GOT3 (cell line): ENCODE results near the gene CHST15.
A peak's percentile ranks its signal among the peaks of the same experiment; 100 is the strongest.

Source experiments
- DNase-seq: peaks from one replicate; lab custom pipeline; 2025; ENCODE audit warnings: mixed read lengths; lab: John Stamatoyannopoulos, UW

CHST15 gene

DNA sequence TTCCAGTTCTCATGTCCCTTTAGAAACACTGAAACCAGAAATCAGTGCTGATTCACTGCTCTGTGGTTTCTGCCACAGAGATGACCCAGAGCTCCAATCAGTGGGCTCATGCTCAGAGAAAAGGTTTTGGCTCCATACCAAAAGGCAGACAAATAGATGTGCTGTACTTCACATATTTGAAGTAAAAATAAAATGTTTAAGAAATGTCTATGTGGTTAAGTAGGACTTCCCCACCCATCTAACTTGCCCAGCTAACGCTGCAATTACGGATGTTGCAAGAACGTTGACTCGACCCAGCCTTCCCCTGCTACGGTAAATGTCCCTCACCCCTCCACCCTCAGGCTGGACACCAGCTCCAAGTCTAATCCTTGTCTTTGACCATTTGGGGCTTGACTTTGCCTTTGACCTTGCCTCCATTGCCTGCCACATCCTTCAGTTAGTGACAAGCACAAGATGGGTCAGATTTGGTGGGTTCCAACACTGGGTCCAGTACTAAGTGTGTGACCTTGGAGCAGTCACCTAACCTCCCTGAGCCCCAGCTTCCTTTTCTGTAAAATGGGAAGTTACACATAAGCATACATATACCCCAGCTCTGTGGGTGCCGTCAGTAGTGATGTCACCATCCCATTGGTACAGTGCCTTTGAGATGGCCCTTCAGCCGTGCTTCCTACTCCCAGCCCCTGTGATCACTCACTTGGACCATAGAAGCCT is 95.8 kb downstream of the CHST15 start:
- peak; percentile 68 for DNase-seq

DNA sequence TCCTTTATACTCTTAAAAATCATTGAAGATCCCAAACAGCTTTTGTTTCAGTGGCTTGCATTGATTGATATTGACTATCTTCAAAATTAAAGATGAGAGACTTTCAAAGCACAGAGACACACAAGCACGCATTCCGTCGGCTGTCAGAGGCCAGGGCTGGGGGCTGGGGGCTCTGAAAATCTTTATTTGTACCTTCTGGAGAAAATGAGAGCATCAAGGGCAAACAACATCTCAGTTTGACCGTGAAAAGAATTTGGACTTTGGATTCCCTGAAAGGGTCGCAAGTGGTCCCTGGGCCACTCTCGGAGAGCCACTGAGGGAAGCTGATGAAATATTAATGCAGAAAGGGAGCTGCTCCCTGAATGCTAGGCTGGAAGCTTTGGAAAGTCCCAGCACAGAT is 96.4 kb downstream of the CHST15 start:
- no peak for DNase-seq

DNA sequence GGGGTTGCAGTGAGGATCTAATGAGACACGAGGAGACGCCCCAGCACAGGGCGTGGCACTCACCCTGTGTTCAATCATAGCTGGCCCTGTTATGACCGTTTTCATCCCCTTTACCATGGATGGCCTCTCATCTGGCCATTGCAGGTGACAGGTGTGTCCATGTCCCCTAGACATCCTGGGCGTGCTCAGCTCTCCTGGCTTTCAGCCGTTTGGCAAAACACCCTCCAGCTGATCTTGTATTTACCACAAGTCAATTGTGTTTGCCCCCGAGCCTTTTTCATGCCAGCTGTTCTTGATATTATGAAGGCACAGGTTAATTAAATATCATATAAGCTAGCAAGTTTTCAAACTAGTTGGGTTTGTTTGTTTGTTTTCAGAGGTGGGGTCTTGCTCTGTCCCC is 97.1 kb downstream of the CHST15 start:
- no peak for DNase-seq

DNA sequence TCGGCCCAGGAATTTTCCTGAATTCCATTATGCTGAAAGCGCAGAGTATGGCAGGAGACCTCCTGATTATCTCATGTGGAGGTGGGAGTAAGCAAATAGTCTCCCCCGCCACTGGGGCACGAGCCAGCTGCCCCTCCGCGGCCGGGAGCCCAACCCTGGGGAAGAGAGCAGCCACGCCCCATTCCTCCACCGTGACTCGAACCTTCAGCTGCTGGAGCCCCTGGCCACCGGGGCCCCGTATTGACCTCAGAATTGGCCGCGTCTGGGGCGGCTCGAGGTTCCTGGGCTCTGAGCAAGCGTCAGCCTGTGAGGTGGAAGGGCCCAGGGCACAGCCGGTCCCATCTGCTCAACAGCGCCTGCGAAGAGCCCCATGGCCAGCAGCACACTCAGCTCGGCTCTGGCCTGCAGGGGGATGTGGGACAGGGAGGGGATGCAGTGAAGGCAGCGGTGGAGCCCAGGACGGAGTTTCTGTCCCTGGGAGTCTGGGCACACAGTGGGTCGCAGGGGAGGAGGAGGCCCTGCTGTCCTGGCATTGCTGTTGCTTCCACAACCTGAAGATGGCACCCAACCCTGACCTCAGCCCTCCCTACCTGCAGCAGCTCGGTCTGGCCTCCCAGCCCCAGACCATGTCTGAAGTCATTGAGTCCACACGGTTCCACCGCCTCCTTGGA is 97.8 kb downstream of the CHST15 start:
- DNase-seq = peak; percentile 32

DNA sequence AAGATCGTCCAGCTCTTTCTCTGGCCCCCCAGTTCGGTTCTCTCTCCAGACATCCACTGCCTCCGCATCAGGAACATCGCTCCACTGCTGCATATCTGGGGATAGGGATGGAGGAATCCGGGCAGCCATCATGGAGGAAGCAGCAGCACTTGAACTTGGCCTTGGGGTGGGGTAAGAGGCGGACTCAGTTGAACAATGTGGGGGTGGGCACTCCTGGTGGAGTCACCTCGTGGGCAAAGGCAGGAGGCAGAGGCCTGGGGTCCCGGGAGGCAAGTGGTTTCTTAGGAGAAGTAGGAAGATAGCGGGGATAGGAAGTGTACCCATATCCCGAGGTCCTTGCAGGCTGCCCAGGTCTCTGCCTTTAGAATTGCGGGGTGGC is 98.3 kb downstream of the CHST15 start:
- no peak for DNase-seq

DNA sequence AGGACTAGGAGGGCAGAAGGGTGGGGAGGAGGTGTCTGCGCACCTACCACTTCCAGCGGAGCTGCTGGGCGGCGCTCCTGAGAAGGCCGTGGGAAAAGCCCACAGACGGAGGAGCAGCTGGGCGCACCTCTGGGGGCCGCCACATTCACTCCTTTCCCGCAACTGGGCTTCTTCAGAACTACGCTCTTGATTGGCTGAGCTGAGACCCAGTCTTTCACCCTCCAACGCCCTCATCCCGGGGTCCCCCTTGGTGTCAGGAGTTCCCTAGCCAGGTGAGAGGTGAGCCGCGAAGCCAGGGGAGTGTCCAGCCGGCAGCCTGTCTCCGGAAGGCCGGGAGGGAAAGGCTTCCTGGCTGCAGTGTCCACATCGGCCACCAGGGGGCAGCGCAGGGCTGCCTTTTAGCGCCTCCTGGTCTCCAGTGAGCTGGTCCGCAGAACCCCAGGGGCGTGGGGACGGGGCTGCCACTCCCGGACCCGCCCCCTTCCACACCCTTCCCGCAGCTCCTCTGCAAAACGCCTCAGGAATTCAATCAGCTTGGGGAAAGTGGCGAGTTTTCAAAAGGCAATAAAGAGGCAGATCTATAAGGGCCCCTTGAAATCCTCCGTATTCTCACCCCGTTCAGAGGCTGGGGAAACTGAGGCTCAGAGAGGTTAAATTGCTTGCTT is 98.8 kb downstream of the CHST15 start:
- peak; percentile 84 for DNase-seq

DNA sequence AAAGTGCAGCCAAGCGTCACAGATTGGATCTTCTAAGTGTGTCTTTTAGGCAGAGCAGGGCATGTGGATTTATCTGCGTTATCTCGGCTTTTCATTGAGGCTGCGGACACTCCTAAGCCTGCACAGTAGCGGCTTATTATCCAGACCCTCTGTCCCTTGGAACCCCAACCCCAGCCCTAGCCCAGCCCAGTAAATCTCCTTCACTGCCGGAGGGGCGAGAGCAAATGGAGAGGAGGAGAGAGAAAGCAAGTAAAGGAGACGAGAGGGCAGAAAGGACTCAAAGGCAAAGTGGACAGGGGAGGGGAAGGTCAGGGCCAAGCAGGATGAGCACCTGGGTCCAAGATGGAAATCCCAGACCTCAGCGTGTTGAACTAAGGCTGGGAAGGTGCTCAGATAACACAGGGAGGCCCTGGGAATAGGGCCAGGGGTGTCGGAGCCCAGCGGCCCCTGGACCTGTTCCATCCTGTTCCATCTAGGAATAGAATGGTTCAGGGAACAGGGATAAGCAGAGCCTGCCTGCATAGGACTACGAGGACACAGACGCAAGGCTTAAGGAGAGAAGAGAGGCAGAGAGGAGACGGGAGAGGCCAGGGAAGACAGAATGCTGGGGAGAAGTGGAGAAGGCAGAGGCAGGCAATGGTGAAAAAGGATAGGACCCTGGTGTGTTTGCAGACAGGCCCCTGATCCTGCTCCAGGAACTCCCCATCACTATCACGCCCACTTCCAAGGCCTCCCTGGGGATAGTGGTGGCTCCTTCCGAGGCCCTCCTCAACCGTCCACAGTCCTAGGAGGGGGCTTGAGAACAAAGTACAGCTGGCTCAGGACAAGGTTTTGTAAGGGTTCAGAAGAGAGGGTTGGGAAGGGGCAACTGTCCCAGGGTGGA is 99.6 kb downstream of the CHST15 start:
- no peak for DNase-seq

DNA sequence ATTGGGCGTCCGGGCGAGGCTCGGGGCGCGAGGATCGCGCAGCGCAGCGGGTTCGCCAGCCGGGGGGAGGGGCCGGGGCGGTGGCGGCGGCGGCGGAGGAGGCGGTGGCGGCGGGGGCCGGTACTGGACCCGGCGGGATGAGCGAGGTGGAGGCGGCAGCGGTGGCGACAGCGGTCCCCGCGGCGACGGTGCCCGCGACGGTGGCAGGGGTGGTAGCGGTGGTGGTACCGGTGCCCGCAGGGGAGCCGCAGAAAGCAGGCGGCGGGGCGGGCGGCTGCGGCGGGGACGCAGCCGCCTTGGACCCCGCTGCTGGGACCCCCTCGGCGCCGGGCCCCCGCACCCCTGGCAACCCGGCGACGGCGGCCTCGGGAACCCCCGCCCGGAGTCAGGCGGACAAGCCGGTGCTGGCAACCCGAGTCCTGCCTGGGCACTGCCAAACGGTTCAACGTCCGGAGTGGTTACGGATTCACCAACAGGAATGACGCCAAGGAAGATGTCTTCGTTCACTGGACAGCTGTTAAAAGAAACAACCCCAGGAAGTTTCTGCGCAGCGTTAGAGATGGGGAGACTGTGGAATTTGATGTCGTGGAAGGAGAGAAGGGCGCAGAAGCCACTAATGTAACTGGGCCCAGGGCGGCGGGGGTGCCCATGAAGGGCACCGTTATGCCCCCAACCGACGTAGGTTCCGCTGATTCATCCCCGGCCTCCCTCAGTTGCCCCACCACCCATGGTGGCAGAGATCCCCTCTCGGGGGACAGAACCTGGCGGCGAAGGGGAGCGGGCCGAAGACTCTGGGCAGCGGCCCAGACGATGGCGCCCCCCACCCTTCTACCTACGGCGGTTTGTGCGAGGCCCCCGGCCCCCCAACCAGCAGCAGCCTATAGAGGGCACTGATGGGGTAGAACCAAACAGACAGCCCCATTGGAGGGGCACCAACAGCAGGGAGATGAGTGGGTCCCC is 101.5 kb downstream of the CHST15 start:
- no peak for DNase-seq

DNA sequence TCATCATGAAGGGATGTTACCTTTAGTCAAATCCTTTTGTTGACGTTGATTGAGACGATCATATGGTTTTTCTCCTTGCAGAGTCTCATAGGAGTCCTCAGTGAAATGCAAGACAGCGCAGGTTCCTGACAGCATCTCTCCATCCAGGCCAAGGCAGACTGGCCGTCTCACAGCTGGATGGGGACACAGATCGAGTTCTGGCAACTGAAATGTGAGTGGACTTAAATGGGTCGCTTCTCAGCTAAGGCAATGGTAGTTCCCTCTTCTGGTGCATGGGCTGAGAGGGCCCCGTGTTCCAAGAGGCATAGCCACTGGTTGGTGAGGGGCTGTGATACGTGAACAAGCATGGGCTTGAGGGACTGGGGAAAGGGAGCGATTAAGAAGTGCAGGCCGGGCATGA is 102.5 kb downstream of the CHST15 start:
- no peak for DNase-seq

DNA sequence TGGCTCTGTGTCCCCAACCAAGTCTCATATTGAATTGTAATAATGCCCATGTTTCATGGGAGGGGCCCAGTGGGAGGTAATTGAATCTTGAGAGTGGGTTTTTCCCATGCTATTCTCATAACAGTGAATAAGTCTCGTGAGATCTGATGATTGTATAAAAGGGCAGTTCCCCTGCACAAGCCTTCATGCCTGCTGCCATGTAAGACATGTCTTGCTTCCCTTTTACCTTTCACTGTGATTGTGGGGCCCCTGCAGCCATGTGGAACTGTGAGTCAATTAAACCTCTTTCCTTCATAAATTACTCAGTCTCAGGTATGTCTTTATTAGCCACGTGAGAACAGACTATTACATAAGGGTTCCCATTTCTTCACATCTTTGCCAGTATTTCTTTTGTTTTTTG is 104.7 kb downstream of the CHST15 start:
- DNase-seq = no peak

DNA sequence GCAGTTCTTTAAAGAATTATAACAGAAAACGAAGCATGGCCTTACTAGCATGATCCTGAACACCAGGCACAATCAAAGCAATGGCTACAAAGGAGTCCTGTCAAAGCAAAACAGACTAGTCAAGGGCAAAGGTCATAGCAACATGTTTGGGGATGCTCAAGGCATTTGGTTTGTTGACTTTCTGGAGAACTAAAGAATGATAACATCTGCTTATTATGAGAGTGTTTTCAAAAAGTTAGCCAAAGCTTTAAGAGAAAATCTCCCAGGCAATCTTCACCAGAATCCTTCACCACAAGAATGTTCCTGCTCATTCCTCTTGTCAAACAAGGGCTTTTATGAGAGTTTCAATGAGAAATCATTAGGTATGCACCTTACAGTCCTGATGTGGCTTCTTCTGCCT is 106.7 kb downstream of the CHST15 start:
- no peak for DNase-seq

DNA sequence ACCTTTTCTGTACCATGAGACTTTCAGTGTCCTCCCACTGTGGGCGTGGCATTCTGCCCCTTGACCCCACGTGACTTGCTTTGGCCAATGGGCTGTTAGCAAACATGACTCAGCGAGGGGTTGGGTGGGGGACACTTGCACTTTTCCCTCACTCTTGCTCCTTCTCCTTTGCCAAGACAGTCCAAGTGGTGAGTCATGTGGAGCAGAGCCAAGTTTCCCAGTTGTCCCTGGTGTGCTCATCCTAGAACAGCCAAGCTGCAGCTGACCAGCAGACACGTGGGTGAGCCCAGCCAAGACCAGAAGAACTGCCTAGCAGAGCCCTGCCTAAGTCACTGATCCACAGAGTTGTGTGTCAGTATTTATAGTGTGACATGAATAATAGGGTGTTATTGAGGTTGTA is 119.0 kb downstream of the CHST15 start:
- DNase-seq = no peak

DNA sequence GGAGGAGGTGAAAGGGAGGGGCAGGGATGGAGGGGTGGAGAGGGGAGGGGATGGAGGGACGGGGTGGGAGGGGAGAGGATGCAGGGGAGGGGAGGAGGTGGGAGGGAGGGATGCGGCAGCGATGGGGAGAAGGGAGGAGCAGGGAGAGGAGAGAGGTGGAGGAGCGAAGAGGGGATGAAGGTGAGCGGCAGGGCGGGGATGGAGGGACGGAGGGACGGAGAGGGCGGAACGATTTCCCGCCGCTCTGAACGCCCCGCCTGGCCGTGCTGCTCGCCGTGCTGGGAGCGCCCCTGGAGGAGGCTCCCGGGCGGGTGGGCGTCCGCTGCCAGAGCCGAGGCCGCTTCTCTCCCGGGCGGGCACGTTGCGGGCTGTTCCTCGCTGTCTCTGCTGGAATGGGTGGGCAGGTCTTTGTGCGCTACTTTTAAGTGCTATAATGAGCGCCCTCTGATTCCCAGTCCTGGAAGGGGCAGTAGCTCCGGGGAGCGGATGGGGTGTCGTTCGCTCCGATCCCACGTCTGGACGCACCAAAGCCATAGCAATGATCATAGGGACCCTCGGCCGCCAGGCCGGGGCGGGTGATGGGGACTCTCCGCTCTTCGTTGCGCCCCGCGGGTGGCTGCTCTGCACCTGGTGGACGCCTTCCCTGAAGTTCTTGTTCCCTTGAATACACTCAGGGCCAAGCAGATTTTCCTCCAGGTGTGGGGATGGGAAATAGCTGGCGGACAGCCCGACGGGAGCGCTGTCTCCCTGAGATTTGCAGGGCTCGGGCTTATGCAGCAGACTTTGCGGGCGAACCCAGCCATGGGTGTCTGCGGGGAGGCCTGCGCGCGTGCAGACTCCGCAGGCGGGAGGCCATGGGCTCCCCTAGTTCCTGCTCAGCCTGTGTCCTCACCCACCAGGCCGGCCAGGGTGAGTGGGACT is 120.7 kb downstream of the CHST15 start:
- no peak for DNase-seq

DNA sequence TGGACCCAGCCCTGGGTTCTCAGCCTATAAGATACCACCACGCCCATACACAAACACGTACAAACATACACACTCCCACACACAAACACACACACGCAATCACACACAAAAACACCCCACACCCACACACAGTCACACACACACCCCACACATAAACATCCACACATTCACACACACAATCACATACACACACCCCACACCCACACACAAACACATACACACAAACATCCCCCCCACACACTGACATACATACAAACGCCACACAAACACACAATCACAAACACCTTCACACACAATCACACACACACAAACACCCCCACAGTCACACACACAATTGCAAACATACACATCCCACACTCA is 122.5 kb downstream of the CHST15 start:
- DNase-seq = no peak

DNA sequence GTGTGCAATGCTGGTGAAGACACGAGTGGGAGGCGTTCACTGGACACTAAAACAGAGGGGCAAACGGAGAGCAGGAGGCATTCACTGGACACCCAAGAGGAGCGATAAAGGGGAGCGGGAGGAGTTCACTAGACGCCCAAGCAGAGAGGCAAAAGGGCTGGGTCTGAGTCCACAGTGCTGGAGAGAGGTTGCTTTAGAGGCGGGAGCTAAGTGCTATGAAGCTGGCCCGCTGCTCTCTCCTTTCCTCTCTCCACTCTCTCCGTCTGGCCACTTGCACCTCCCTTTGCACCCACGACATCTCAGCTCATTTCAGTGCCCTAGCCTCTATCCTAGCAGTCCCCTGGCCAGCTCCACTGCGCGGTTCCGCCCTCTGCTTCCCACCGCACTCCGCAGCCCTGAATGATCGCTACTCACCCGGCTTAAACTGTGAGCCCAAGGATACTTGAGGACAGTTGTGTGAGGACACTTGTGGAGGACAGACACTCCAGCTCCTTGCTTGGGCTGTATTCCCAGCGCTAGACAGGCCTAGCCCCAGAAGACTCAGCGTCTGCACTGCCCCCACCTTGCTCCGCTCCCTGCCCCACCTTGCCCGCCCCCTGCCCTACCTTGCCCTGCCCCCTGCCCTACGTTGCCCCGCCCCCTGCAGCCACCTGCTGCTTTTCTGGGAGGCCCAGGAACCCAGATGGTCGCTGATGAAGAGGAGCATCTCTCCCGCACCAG is 123.0 kb downstream of the CHST15 start:
- DNase-seq = no peak

DNA sequence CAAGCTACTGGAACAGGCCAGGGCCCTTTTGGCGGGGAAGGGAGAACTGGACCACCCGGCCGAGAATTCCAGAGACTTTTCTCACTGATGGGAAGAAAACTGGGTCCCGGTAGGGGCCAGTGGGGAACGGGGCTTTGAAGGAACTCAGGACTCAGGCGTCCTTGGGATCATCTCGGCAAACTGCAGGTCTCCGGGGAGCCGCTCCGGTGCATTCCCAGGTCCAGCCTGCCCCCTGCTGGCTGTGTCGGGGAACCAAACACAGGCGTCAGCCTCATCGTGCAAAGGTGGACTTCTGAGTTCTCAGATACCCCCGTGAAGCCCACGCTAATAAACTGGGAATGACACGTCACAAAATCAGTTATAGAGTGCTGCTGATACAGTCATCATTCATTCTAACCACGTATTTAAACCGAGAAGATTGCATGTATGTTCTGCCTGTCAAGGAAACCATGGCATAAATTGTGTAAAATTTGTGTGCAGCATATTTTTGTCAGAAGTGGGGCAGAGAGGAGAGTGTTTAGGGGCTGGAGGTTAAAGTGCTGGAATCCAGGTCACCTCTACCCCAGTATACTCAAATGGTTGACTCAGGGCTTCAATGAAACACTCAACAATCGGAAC is 125.7 kb downstream of the CHST15 start:
- peak; percentile 36 for DNase-seq

DNA sequence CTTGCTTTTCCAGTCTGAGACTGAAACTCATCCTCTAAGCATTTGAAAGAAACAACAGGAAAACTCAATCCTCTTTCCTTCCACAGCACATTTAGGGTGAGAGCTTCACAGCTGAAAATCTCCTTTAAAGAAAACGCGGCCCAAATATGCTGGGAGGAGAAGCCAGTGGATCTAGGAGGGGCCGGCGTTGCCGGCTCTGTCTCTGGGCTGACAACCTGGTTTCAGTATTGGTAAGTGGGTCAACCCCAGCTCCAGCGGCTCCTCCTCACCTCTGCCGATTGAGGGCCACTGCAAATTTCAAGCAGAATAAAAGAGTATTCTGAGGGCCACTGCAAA is 126.5 kb downstream of the CHST15 start:
- DNase-seq = no peak

DNA sequence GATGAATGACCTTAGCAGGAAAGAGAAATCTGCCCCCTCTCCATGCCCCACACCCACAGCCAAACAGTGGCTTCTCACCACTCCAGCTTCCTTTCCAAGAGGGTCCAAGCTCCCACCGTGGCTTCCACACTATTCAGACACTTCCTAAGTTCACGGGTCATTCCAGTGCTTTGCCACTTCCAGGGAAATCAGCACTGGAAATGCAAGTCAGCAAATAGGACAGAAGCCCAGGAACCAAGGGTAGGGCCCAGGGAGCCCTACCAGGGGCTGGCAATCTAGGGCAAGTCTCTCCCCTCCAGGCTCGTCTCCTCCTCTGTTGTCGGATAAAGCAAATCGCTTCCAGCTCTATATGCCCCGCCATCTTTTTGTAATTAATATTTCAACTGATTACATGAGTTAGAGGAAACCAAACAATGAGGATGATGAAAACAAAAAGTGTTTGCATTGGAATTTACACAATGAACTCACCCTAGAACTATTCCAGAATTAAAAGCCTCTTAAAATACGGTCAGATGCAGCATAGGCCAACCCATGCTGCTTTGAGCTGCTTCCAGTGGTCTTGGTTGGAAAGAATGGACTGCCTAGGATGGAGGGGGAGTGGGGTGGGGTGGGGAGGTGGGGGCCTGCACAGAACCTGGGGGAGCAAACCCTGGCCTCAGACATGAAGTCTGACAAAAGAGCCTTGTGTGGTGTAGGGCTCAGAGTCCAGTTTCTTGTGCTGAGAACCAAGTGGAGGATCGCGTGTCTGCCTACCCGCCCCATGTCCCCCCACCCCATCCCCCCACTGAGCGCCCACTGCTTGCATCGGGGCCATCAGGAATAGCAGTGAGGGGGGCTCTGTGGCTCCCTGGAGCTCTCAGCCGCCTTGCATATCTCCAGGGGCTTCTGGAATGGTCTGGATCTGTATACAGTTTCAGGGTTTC is 127.2 kb downstream of the CHST15 start:
- no peak for DNase-seq
